NCI-H2081 treated with DMSO at 0.1 percent for 48 hours (cell line): ENCODE results near the gene VEPH1.

Experiments
- DNase-seq: peaks from one replicate; lab custom pipeline; 2025; lab: John Stamatoyannopoulos, UW

The VEPH1 gene

DNA sequence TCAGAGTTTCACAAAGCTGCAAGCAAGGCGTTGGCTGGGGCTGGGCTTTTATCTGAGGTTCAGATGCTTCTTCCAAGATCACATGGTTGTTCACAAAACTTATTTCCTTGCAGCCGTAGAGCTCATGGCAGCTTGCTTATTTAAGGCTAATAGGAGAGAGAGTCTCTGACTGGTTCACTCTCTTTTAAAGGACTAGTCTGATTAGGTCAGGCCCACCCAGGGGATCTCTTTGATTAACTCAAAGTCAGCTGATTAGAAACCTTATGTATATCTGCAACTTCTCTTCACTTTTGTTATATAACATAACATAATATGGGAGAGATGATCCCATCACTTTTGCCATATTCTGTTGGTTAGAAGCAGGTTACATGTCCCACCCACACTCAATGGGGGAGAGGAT is 243.4 kb downstream of the VEPH1 start:
- no peak for DNase-seq

DNA sequence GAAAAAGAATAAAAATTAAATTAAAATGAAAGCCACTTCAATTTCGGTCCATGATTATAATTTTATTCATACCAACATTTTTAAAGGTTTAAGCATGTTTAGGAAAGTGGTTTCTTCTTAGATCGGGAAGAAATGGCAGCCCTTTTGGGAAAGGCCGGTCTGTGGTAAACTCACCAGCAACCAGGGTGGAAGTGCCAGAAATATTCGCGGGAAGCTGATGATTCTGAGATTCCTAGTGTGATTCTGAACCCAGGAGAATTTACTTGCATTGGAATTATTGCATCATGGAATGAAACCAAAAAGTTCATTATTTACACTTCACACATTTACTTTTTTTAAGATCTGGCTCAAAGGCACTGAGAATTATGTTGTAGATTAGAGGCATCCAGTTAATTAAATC is 246.1 kb downstream of the VEPH1 start:
- no peak for DNase-seq

DNA sequence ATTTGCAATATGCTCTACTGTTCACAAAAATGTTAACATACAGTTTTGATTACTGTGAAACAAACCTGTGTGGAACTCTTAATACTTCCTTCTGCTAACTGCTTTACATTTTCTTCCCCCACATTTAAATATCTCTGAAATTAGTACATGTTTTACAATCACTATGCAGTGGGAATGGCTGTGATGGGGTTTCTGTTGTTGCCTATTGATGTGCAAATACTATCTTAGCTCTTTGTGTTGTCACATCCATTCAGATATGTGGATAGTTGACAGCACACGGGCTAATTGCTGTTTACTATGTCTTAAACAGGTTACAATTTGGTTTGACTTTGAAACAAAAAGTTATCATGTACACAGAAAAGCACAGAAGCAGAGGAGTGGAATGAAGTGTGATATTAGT is 247.4 kb downstream of the VEPH1 start:
- no peak for DNase-seq

- DNase-seq: no peak
These were observed 251.5 kb downstream of the VEPH1 start for GRCh38 chr3:157251685-157252084.

- no peak for DNase-seq
These were observed 253.6 kb downstream of the VEPH1 start for GRCh38 chr3:157249606-157250005.

- DNase-seq: no peak
These were observed 254.4 kb downstream of the VEPH1 start for GRCh38 chr3:157248590-157249422.

GRCh38 chr3:157247391-157247790 is 255.8 kb downstream of the VEPH1 start:
- no peak for DNase-seq

- DNase-seq: no peak
These were observed 260.4 kb downstream of the VEPH1 start for GRCh38 chr3:157242836-157243235.

GRCh38 chr3:157241599-157241998 is 261.6 kb downstream of the VEPH1 start:
- no peak for DNase-seq

GRCh38 chr3:157240408-157240807 is 262.8 kb downstream of the VEPH1 start:
- DNase-seq: no peak

- DNase-seq: peak; percentile 17
These were observed 264.0 kb downstream of the VEPH1 start for GRCh38 chr3:157239082-157239704.

DNA sequence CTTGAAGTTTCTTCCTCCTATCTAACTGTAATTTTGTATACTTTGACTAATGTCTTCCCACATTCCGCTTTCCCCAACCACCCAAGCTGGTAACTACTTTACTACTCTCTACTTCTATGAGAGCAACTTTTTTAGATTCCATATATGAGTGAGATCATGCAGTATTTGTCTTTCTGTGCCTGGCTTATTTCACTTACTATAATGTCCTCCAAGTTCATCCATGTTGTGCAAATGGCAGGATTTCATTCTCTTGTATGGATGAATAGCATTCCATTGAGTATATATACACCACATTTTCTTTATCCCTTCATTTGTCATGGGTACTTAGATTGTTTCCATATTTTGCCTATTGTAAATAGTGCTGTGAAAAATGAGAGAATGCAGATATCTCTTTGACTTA is 264.8 kb downstream of the VEPH1 start:
- no peak for DNase-seq

- DNase-seq: no peak
These were observed 265.3 kb downstream of the VEPH1 start for GRCh38 chr3:157237886-157238285.

DNA sequence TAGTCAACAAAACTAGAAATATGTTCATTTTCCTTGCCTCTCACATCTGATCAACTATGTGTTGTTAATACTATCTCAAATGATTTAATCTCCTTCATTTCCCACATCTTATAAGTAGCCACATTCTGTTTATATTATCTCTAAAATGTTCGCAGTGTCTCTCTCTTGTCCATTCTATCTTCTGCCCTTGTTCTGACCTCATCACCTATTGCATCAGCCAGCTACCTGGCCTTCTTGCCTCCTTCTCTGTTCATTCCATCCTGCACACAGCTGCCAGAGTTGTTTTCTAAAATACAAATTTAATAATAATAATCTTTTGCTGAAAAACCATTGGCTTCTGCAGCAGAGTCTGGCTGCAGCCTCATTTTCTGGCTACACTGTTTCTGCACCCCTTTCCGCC is 267.9 kb downstream of the VEPH1 start:
- no peak for DNase-seq

DNA sequence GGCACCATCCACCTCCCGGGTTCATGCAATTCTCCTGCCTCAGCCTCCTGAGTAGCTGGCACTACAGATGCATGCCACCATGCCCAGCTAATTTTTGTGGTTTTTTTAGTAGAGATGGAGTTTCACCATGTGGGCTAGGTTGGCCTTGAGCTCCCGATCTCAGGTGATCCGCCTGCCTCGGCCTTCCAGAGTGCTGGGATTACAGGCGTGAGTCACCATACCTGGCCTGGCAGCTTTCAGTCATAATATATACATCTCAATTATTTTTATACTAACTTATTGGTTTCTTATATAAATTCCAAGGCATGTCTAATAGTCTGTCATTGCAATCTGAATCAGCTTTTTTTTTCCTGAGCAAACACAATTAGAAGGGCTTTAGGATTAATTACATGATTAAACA is 269.3 kb downstream of the VEPH1 start:
- DNase-seq: no peak

DNA sequence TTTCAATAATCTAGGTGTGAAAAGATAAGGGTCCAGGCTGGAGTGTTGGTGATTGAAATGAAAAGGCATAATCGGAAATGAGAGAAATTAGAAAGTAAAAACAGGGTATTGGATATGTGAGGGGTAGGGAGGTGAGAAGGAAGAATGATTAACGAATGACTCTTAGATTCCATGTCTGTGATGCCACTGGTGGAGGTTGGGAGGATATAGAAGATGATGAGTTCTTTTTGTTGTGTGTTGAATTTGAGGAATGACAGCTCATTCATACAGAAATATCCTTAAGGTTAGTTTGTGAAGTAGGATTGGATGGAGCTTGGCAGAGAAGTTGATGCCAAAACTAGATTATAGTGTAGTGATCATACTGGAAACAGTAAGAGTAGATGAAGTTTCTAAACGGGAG is 271.1 kb downstream of the VEPH1 start:
- DNase-seq: no peak

- DNase-seq: no peak
These were observed 272.1 kb downstream of the VEPH1 start for GRCh38 chr3:157231071-157231470.

- DNase-seq: no peak
These were observed 276.9 kb downstream of the VEPH1 start for GRCh38 chr3:157226173-157226847.

DNA sequence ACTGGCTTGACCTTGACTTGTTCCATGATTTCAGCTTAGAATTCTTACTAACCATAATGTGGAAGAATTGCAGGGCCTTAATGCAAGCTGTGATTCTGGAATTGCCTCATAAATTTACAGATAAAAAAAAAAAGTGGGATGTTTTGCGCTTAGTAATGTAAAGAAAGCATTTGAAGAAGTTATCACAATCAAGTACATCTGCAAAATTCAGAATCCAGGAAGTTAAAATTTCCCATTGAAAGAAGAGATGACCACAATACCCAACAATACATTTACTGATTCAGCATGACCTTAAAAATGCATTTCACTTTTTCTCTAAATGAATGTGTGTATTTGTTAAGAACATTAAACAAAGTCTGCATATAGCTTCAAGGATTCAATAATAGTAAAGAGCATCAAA is 278.2 kb downstream of the VEPH1 start:
- no peak for DNase-seq

- no peak for DNase-seq
These were observed 282.3 kb downstream of the VEPH1 start for GRCh38 chr3:157220883-157221282.

DNA sequence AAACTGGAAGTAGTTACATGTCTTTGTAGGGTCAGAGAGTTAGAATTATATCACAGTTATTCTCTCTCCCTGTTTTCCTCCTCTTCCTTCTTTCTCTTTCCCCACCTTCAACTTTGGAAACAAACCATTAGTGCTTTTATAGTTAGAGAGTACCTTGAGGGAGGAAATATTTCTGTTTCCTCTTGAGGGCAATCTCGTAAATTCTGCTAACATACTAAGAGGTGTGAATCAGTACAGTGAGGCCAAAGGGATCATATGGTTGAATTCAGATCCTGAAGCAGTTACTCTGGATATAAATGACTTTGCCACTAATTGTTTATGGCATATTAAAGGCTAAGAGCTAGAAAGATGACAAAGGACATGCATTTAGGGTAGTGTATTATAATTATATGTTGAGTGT is 283.0 kb downstream of the VEPH1 start:
- no peak for DNase-seq

GRCh38 chr3:157219215-157219614 is 284.0 kb downstream of the VEPH1 start:
- no peak for DNase-seq
